ENCODE measurements around the gene PODXL.
"Not testable (repeated sequence)": the region's sequence is repeated elsewhere in the genome, so short reads cannot be mapped to it uniquely, and the experiment has no call there.

The PODXL gene

GRCh38 chr7:131489196-131489595 is 67.2 kb downstream of the PODXL start:
- no peak for DNase-seq

GRCh38 chr7:131488361-131488760 is 68.1 kb downstream of the PODXL start:
- no peak for DNase-seq

- no peak for DNase-seq
Measured at GRCh38 chr7:131487217-131487616, 69.2 kb downstream of the PODXL start.

- DNase-seq = no peak
Measured at GRCh38 chr7:131486346-131486745, 70.1 kb downstream of the PODXL start.

- no peak for DNase-seq
Measured at GRCh38 chr7:131483586-131483985, 72.8 kb downstream of the PODXL start.

GRCh38 chr7:131482800-131483199 is 73.6 kb downstream of the PODXL start:
- peak; percentile 60 for DNase-seq

- no peak for DNase-seq
Measured at GRCh38 chr7:131480384-131481315, 75.8 kb downstream of the PODXL start.

- no peak for DNase-seq
Measured at GRCh38 chr7:131476740-131477139, 79.7 kb downstream of the PODXL start.

- DNase-seq = no peak
Measured at GRCh38 chr7:131471250-131472004, 85.0 kb downstream of the PODXL start.

GRCh38 chr7:131467788-131468187 is 88.6 kb downstream of the PODXL start:
- no peak for DNase-seq

GRCh38 chr7:131466735-131467365 is 89.6 kb downstream of the PODXL start:
- no peak for DNase-seq

GRCh38 chr7:131462715-131463114 is 93.7 kb downstream of the PODXL start:
- not testable (repeated sequence) for DNase-seq

GRCh38 chr7:131462059-131462458 is 94.4 kb downstream of the PODXL start:
- DNase-seq = no peak

GRCh38 chr7:131459256-131459655 is 97.2 kb downstream of the PODXL start:
- DNase-seq = no peak

- no peak for DNase-seq
Measured at GRCh38 chr7:131456338-131456737, 100.1 kb downstream of the PODXL start.

GRCh38 chr7:131455546-131455945 is 100.9 kb downstream of the PODXL start:
- DNase-seq = no peak

GRCh38 chr7:131455001-131455400 is 101.4 kb downstream of the PODXL start:
- DNase-seq = no peak

GRCh38 chr7:131454498-131454897 is 101.9 kb downstream of the PODXL start:
- no peak for DNase-seq
